ENCODE results near the gene WASF2. TPM values are rescaled to one million over a fixed set of nuclear protein-coding genes. Genes with fewer than 3 reads are reported as not detected.

Gene WASF2
- total and polyA plus RNA-seq, 5 experiments from 2014 or later: 54.8 to 185 (median 68.9) TPM

DNA sequence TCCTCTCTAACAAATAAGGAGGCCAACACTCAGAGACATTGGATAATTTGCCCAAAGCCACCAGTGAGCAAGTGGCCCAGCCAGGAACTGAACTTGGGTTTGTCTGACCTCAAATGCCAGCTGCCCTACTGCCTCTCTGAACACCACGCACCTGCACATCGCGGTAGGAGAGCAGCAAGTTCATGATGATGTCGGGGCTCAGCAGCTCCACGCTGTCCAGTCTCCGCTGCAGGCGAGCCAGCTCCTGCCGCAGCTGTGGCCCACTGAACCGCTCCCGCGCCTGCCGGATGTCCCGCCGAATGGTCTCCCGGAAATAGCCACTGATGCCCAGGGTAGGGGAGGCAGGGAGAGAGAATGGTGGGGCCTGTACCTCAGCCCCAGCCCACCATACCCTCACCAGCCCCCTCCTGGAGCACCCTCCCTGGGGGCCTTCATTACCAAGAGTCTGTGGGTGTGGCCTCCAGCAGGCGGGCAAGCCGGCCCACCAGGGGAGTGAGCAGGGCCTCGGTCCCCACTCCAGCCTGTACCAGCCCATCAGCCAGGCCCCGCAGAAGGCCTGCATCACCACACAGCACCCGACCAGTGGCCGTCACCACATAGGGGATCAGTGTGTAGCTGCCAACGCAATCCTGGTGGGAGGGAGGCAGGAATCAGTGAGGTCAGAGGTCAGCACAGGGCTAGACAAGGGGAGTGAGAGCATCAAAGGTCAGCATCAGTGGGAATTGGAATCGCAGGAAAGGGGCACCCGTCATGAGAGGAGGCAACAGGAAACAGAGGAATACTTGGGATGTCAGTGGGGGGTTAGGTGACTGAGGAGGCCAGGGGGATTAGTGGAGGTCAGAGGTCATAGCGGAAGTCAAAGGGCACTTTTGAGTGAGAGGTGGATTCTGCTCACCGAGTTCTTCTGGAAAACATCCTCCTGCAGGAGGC, 125.9 kb downstream of the WASF2 start:
- peaks cover 25 to 58% (median 48%) of the 10 kb centered on the region in 4 donors for H3K4me1 Mint-ChIP-seq
- no peaks in the 10 kb centered on the region for H3K9me3 Mint-ChIP-seq
- ATAC-seq (no peak), DNase-seq (no peak)
- H3K36me3 Mint-ChIP-seq: no peaks in the 10 kb centered on the region
- peak overlapping the region in 7 of 10 donors; percentile 38 to 78 (median 50) for H3K4me3 Mint-ChIP-seq
- POLR2A ChIA-PET: interaction anchor here (0.5 to 3.2 kb wide), 2 partner anchors 7 to 26 kb away, joined by 3 to 31 read pairs; no protein-coding TSS in a partner anchor
- H3K27me3 Mint-ChIP-seq: no peaks in the 10 kb centered on the region
- H3K27ac Mint-ChIP-seq: peak overlapping the region in 2 of 10 donors; percentile 28 to 71

DNA sequence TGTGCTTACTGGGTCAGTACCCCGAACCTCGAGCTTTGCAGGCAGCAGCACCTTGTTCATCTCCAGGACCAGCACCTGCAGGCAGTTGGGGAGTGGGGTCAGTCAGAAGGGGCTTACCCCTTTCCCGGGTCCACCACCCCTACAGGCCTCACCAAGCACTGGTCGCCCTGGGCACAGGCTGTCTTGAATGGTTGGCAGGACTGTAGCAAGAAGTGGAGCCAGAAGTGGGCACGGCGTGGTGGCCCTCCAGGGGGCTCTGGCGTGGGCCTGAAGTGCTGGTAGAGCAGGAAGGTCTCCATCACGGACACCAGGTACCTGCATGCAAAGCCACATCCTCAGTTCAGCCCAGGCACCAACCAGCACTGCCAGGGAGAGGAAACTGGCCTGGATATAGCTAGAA, 128.4 kb downstream of the WASF2 start:
- H3K36me3 Mint-ChIP-seq: no peaks in the 10 kb centered on the region
- no peak for ATAC-seq
- DNase-seq: no peak
- H3K9me3 Mint-ChIP-seq: no peaks in the 10 kb centered on the region
- H3K27me3 Mint-ChIP-seq: no peaks in the 10 kb centered on the region
- H3K4me1 Mint-ChIP-seq: peaks cover 25 to 62% (median 58%) of the 10 kb centered on the region in 4 donors
- H3K4me3 Mint-ChIP-seq: peak overlapping the region in 5 of 10 donors; percentile 18 to 79 (median 45)
- POLR2A ChIA-PET: interaction anchor here (0.6 to 1.9 kb wide), 3 partner anchors 9 to 21 kb away, joined by 3 to 6 read pairs (median 3); partner anchors contain the start of gene CD164L2
- peak overlapping the region in 1 of 10 donors; percentile 41 for H3K27ac Mint-ChIP-seq

DNA sequence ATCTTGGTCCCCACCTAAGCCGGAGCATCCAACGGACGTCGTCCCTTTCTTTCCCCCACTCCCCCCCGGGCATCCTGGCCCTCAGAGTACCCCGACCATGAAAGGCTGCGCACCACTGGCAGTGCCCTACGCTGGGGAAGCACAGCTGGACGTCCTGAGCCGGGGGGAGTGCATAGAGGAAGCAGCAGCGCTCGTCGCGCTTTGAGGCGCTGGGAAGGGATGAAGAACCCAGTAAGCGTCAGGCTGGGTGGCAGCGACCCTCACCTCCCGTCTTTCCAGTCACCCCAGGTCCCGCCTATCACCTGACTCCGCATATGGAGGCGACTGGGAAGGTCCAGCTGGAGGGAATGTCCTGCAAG, 128.9 kb downstream of the WASF2 start:
- peak overlapping the region in 2 of 10 donors; percentile 19 to 25 for H3K27ac Mint-ChIP-seq

DNA sequence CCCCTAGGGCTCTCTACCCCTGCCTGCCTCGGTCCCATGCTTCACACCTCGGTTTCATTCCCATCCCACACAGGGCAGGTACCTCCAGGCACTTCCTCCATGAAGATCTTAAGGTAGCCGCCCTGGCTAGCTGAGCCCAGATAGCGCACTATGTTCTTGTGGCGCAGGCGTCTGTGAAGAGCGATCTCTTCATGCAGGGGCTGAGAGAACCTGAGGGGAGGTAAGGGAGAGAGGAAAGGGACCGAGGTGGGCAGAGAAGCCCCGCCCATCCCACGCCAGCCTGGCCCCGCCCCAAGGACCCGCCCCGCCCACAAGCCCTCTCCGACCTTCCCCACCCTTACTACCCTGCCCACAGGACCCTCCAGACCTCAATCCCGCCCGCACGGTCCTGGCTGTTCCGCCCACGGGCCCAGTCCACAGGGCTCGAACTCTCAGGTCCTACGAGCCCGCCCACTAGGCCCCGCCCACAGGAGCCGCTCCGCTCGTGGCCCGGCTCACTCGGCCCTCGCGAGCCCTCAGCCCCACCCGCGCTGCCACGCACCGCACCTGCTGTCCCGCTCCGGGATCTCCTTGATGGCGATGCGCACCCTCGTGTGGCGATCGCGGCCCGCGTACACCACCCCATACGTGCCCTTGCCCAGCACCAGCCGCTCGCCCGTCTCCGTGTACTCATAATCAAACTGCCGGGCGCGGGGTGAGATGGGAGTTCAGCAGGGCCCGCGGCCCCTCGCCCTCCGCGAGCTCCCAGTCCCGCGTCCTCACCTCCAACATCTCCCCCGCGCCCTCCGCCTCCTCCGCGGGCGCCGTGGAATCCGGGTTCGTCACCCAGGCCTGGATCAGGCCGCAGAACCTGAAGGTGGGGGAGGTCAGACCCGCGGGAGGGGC, 129.6 kb downstream of the WASF2 start:
- no peaks in the 10 kb centered on the region for H3K36me3 Mint-ChIP-seq
- no peaks in the 10 kb centered on the region for H3K27me3 Mint-ChIP-seq
- H3K4me3 Mint-ChIP-seq: peak overlapping the region; percentile 64 to 88 (median 79)
- ATAC-seq (peak; percentile 8 to 51), DNase-seq (peak in 5 of 10 donors; percentile 28 to 61 (median 30))
- H3K9me3 Mint-ChIP-seq: no peaks in the 10 kb centered on the region
- H3K27ac Mint-ChIP-seq: peak overlapping the region in 9 of 10 donors; percentile 46 to 92 (median 71)
- H3K4me1 Mint-ChIP-seq: peaks cover 22 to 68% (median 61%) of the 10 kb centered on the region in 4 donors
- POLR2A ChIA-PET: interaction anchor here (1.9 to 9.7 kb wide), 2 partner anchors 11 to 18 kb away, joined by 6 to 142 read pairs; partner anchors contain the start of gene SYTL1

More for the DNA sequence above, 128.9 kb downstream of the WASF2 start:
- ATAC-seq (no peak), DNase-seq (no peak)
- no peaks in the 10 kb centered on the region for H3K36me3 Mint-ChIP-seq
- peak overlapping the region in 9 of 10 donors; percentile 40 to 88 (median 72) for H3K4me3 Mint-ChIP-seq
- H3K27me3 Mint-ChIP-seq: no peaks in the 10 kb centered on the region
- POLR2A ChIA-PET: interaction anchor here (1.3 to 1.9 kb wide), 2 partner anchors 12 to 22 kb away, joined by 3 to 6 read pairs; partner anchors contain the start of gene CD164L2
- H3K4me1 Mint-ChIP-seq: peaks cover 25 to 66% (median 61%) of the 10 kb centered on the region in 4 donors
- H3K9me3 Mint-ChIP-seq: no peaks in the 10 kb centered on the region

DNA sequence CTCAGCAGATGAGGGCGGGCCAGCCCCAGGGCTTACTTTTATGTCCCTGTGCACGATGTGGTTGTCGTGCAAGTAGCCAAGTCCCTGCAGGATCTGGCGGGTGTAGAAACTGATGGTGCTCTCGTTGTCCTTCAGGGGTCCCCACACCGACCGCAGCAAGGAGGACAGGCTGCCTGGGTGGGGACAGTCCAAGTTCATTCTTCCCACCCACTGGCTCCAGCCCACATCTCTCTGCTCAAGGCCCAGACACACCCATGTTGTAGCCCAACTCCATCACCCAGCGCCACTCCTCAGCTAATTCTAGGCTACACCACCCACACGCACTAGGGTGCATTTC, 130.2 kb downstream of the WASF2 start:
- ATAC-seq (peak in 1 of 2 donors; percentile 16), DNase-seq (no peak)
- H3K9me3 Mint-ChIP-seq: no peaks in the 10 kb centered on the region
- no peaks in the 10 kb centered on the region for H3K36me3 Mint-ChIP-seq
- peak overlapping the region in 9 of 10 donors; percentile 29 to 92 (median 71) for H3K27ac Mint-ChIP-seq
- peak overlapping the region; percentile 64 to 88 (median 79) for H3K4me3 Mint-ChIP-seq
- POLR2A ChIA-PET: interaction anchor here (1.9 to 9.7 kb wide), 2 partner anchors 11 to 17 kb away, joined by 6 to 142 read pairs; partner anchors contain the start of gene SYTL1
- H3K27me3 Mint-ChIP-seq: no peaks in the 10 kb centered on the region
- H3K4me1 Mint-ChIP-seq: peaks cover 21 to 66% (median 58%) of the 10 kb centered on the region in 4 donors

DNA sequence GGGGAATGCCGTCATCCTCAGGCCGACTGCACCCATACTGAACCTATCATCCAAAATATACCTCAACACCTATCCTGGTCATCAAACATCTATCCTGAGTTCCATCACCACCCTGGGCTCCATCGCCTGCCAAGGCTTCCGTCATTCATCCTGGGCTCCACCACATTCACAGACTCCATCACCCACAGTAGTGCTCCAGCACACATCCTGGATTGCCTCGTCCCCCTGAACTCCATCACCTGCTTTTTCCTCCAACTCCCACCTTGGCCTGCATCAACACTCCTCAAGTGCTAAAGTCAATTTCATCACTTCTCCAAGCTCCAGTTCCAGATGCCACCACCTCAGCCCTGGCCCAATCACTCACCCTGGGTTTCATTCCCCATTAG, 131.0 kb downstream of the WASF2 start:
- POLR2A ChIA-PET: interaction anchor here (2.2 to 9.7 kb wide), 4 partner anchors 7 to 16 kb away, joined by 9 to 142 read pairs (median 22); partner anchors contain the start of genes MAP3K6 and SYTL1
- peak overlapping the region in 4 of 10 donors; percentile 49 to 80 (median 64) for H3K27ac Mint-ChIP-seq
- ATAC-seq: no peak

DNA sequence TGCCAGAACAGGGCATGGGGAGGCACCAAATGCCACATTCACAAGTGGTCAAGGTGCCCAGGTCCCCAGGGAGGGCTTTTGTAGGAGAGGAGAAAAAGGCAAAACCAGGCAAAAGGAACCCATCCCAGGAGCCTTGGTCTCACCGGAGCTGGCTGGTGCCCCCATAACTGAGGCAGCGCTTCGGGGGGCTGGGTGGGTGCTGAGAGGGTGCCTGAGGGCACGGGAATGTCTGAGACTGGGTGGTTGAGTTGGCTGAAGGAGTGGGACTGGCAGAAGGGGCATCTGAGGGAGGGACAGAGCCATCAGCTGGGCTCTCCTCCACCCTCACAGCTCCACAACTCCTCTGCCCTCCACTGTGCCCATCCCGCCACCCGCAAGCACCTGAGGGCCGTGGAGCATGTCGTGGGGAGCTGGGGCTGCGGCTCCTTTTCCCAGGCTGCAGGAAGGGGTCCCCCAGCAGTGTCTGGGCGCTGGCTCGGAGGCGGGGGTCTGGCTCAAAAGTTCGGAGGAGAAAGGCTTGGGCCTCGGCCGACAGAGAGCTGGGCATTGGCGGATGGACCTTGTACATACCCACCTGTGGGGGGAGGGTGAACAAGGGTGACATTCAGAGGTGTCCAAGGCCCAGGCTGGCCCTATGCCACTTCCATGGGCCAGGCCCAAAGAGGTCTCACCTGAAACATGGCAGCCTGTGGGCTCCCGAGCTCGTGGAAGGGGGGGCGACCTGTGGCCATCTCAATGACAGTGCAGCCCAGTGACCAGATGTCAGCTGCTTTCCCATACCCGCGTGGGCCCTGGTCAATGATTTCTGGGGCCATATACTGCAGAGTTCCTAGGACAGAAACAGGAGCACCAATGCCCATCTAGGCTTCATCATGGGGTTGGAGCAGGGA, 131.7 kb downstream of the WASF2 start:
- Mint-ChIP-seq H3K36me3 (no peaks in the 10 kb centered on the region), H3K27me3 (no peaks in the 10 kb centered on the region), H3K4me1 (peaks cover 16 to 54% (median 50%) of the 10 kb centered on the region in 4 donors), H3K27ac (peak overlapping the region in 4 of 10 donors; percentile 79 to 95 (median 84)), H3K9me3 (no peaks in the 10 kb centered on the region), H3K4me3 (peak overlapping the region in 8 of 10 donors; percentile 74 to 86 (median 80))
- POLR2A ChIA-PET: interaction anchor here (0.6 to 9.7 kb wide), 8 partner anchors 7 to 224 kb away, joined by 3 to 142 read pairs (median 11); partner anchors contain the start of genes MAP3K6, SYTL1 and TMEM222
- ATAC-seq: no peak
- no peak for DNase-seq

More for the DNA sequence above, 131.0 kb downstream of the WASF2 start:
- Mint-ChIP-seq H3K4me1 (peaks cover 16 to 59% (median 50%) of the 10 kb centered on the region in 4 donors), H3K27me3 (no peaks in the 10 kb centered on the region), H3K9me3 (no peaks in the 10 kb centered on the region), H3K36me3 (no peaks in the 10 kb centered on the region), H3K4me3 (peak overlapping the region in 8 of 10 donors; percentile 23 to 79 (median 56))
- no peak for DNase-seq

DNA sequence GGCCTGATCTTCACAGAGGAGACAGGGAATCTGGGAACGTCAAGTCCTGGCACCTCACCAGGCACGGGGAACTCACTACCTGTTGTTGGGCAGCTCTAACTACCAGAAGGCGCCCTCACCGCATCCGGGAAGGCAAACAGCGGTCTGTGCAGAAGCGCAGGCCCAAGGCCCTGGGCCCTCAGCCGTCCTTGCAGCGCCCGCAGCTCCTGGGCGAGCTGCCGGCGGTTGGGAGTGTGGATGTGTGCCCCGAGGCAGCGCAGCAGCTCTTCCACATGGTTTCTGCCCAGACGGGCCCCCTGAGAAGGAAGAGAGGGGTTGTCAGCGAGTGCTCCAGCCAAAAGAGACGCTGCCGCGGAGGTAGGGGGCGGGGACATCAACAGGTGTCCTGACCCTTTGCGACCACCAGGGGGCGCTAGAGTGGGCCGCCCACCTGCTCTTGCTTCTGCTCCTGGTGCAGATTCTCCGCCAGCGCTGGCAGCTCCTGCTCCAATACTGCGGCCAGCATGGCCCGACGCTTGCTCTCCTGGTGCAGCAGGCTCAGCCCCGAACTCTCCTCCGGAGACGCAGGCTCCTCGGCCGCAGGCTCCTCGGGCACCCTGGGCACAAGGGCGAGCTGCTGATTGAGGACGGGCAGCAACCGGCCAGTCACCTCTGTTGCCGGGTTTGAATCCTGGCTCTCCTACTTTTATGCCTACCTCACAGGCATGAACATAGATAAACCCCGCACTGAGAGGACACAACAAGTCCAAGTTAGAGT, 132.5 kb downstream of the WASF2 start:
- POLR2A ChIA-PET: interaction anchor here (0.5 to 9.7 kb wide), 14 partner anchors 8 to 285 kb away, joined by 3 to 142 read pairs (median 6); partner anchors contain the start of genes MAP3K6, SYTL1, TMEM222 and WDTC1
- peak overlapping the region; percentile 53 to 95 (median 79) for H3K27ac Mint-ChIP-seq
- ATAC-seq: peak; percentile 76 to 84
- H3K27me3 Mint-ChIP-seq: no peaks in the 10 kb centered on the region
- no peaks in the 10 kb centered on the region for H3K9me3 Mint-ChIP-seq
- H3K4me3 Mint-ChIP-seq: peak overlapping the region; percentile 74 to 86 (median 79)
- DNase-seq: peak; percentile 72 to 89 (median 82)
- H3K36me3 Mint-ChIP-seq: peaks cover 0 to 4% (median 0%) of the 10 kb centered on the region in 3 donors
- peaks cover 16 to 52% (median 50%) of the 10 kb centered on the region in 4 donors for H3K4me1 Mint-ChIP-seq

DNA sequence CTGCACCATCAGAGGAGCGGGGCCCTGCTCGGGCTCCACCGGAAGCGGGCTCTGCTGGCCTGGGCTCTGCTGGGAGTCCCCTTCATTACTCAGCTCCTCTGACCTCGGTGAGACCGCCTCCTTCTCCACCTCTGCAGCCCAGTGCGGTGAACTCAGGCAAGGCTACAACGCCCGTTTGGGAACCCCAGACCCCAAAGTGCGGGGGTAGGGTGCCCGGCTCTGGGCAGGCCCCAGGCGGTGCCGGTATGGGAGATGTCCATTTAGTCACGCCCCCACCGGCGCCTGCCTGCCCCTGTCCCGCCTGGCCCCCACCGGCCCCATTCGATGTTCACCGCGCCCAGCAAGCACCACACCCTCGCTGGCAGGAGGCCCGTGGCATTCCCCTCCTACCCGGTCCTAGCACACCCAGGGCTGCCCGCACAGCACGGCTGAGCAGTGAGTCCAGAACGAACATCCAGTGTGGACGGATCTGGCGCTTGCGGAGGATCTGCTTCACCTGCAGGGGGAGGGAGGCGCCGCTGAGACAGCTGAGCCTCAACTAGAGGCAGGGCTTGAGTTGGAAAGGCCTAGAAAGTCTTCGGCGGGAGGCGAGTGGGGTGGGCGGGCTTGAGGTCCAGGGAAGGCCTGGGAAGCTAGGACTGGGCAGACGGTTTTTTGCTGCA, 133.2 kb downstream of the WASF2 start:
- H3K27me3 Mint-ChIP-seq: no peaks in the 10 kb centered on the region
- POLR2A ChIA-PET: interaction anchor here (0.5 to 9.7 kb wide), 15 partner anchors 7 to 972 kb away, joined by 3 to 142 read pairs (median 5); partner anchors contain the start of genes MAP3K6, MED18, SYTL1 and TMEM222
- H3K4me3 Mint-ChIP-seq: peak overlapping the region; percentile 74 to 86 (median 79)
- DNase-seq (peak in 1 of 10 donors; percentile 27), ATAC-seq (peak; percentile 19 to 23)
- peak overlapping the region; percentile 66 to 95 (median 79) for H3K27ac Mint-ChIP-seq
- H3K36me3 Mint-ChIP-seq: peaks cover 0 to 6% (median 0%) of the 10 kb centered on the region in 3 donors
- no peaks in the 10 kb centered on the region for H3K9me3 Mint-ChIP-seq
- peaks cover 16 to 52% (median 50%) of the 10 kb centered on the region in 4 donors for H3K4me1 Mint-ChIP-seq

DNA sequence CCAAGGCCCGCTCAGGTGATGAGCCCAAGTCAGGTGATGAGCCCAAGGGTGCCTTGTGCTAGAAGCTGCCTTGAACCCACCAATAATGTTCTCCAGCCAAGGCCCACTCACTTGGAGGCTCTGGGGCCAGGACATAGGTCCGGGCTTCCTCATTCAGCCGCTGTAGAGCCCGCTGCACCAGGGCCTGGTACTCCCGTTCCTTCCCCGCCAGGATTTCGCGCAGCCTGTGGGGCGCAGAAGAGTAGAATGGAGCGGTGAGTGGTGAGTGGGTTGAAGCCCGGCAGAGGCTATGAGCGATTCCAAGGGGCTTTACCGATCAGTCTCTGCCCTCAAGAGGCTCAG, 133.7 kb downstream of the WASF2 start:
- Mint-ChIP-seq H3K4me1 (peaks cover 16 to 51% (median 48%) of the 10 kb centered on the region in 4 donors), H3K9me3 (no peaks in the 10 kb centered on the region), H3K4me3 (peak overlapping the region in 9 of 10 donors; percentile 42 to 86 (median 65)), H3K36me3 (peaks cover 0 to 10% (median 0%) of the 10 kb centered on the region in 3 donors), H3K27me3 (no peaks in the 10 kb centered on the region), H3K27ac (peak overlapping the region in 9 of 10 donors; percentile 27 to 95 (median 66))
- POLR2A ChIA-PET: interaction anchor here (0.9 to 9.7 kb wide), 7 partner anchors 7 to 973 kb away, joined by 3 to 142 read pairs (median 13); partner anchors contain the start of genes MAP3K6, MED18 and SYTL1
- DNase-seq (no peak), ATAC-seq (no peak)
